Epithelial cell of esophagus (primary cell): ENCODE measurements around the gene CYS1.

Experiments
- DNase-seq: peaks from one replicate; pipeline ENCODE4 v3.0.0; 2010; ENCODE audit warnings: low read depth
- H3K4me3 ChIP-seq: 2 replicates; pipeline ENCODE4 v1.5.1; 2011; ENCODE audit warnings: mild to moderate bottlenecking, low read length, control low read depth
- TF ChIP-seq, protein P1 (sequence below): IDR thresholded peaks from 2 replicates; pipeline ENCODE4 v1.5.1; 2011; ENCODE audit warnings: low read depth, mild to moderate bottlenecking, low read length, control low read depth, inconsistent platforms; ENCODE audit not compliant: insufficient read depth; ENCODE audit errors: missing control alignments

CYS1 gene

DNA sequence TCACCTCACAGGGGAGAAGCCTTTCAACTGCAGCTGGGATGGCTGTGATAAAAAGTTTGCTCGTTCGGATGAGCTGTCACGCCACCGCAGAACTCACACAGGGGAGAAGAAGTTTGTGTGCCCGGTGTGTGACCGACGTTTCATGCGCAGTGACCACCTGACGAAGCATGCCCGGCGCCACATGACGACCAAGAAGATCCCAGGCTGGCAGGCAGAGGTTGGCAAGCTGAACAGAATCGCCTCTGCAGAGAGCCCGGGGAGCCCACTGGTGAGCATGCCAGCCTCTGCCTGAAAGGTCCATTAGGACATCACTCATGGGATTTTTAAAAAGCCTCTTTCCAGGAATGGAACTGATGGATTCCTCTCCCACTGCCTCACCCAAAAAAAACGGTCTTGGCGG lies 28.0 kb downstream of the CYS1 start:
- no peak for DNase-seq
- H3K4me3 ChIP-seq: no peak overlapping the region
- TF ChIP-seq, protein P1, sequence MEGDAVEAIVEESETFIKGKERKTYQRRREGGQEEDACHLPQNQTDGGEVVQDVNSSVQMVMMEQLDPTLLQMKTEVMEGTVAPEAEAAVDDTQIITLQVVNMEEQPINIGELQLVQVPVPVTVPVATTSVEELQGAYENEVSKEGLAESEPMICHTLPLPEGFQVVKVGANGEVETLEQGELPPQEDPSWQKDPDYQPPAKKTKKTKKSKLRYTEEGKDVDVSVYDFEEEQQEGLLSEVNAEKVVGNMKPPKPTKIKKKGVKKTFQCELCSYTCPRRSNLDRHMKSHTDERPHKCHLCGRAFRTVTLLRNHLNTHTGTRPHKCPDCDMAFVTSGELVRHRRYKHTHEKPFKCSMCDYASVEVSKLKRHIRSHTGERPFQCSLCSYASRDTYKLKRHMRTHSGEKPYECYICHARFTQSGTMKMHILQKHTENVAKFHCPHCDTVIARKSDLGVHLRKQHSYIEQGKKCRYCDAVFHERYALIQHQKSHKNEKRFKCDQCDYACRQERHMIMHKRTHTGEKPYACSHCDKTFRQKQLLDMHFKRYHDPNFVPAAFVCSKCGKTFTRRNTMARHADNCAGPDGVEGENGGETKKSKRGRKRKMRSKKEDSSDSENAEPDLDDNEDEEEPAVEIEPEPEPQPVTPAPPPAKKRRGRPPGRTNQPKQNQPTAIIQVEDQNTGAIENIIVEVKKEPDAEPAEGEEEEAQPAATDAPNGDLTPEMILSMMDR: no peak

DNA sequence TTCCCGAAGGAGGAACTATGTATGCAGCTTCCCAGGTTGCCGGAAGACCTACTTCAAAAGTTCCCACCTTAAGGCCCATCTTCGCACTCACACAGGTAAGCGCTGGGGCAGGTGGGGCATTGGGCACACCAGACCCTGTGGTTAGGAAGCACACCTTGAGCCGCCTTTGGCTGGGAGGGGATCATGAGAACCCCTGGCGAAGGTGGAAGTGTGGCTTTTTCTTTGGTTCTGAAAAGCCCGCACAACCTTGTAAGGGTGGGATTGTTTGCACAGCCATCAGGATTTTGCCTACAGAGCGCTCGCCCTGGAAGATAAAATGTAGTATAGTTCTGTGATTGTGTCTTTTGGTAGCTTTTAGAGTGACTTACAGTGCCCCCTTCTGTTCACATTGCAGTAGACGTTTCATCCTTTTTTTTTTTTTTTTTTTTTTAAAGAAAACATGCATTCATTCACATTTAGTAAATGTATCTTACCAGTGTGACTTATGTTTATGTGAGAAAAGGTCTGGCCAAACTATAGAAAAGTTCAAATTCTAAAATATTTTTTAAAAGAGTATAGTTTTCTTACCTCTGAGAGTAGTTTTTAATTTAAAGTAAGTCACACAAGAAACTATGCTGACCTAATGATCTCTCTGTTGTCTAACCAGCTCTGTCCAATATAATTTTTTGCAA lies 31.6 kb downstream of the CYS1 start:
- TF ChIP-seq, protein P1: peak; percentile 60
- peak; percentile 60 for DNase-seq
- no peak overlapping the region for H3K4me3 ChIP-seq

DNA sequence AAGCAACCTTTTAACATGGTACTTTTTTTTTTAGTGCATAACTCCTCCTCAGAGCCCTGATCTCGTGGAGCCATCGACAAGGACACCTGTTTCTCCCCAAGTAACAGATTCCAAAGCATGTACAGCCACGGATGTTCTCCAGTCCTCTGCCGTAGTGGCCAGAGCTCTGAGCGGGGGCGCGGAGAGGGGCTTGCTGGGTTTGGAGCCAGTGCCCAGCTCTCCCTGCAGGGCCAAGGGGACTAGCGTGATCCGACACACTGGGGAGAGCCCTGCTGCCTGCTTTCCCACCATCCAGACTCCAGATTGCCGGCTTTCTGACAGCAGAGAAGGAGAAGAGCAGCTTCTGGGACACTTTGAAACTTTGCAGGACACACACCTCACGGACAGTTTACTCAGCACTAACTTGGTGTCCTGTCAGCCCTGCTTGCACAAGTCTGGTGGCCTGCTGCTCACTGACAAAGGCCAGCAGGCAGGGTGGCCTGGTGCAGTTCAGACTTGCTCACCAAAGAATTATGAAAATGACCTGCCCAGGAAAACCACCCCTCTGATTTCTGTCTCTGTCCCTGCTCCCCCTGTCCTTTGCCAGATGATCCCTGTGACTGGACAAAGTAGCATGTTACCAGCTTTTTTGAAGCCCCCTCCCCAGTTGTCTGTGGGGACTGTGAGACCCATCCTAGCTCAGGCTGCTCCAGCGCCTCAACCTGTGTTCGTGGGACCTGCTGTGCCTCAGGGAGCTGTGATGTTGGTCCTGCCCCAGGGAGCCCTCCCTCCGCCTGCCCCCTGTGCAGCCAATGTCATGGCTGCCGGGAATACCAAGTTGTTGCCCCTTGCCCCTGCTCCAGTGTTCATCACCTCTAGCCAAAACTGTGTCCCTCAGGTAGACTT lies 32.4 kb downstream of the CYS1 start:
- TF ChIP-seq, protein P1: no peak
- DNase-seq: no peak
- H3K4me3 ChIP-seq: no peak overlapping the region

DNA sequence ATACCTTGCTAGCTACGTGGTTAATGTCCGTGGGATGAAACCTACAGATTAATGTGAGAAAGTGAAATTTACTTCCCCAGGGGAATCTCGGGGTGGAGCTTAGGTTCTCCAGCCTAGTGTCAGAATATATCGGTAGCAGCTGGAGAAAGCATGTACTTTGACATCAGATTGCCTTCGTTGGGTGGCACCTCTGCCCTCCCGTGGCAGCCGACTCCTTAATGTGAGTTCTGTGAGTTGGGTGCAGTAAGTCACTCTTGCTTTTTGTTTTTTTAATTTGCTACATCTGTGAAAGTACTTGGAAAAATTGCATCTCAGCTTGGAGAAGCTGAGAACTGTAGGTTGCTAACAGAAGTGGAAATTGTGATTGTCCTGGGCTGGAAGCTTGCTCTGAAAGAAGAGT lies 33.3 kb downstream of the CYS1 start:
- H3K4me3 ChIP-seq: no peak overlapping the region
- TF ChIP-seq, protein P1: no peak
- no peak for DNase-seq

DNA sequence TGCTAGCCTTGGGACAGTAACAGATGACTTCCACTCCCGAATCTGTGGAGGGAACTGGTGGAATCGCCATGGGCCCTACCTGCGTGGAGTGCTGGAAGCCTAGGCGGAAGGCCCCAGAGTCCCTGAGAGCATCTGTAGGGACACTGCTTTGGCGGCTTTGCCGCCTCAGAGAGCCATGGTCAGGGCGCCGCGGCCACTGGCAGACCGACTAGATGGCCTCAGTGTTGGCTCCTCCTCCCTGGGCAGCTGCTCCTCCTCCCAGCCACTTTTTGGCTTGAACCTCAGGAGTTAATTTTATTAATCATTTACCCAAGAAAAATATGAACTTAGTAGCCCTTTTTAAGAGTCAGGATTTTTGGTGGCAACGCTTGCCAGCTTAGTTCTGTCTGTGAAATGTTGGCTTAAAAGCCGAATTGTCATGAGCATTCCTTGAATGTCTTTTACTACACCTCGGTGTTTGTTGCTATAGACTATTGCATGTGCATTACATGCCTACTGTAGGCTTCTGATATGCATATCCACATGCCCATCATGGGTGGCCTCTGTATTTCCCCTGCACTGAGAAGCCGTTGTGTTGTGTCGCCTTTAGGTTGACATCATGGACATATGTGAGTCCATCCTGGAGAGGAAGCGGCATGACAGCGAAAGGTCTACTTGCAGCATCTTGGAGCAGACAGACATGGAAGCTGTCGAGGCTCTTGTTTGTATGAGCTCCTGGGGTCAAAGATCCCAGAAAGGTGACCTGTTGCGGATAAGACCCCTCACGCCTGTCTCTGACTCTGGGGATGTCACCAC lies 34.5 kb downstream of the CYS1 start:
- TF ChIP-seq, protein P1: no peak
- no peak overlapping the region for H3K4me3 ChIP-seq
- DNase-seq: no peak

DNA sequence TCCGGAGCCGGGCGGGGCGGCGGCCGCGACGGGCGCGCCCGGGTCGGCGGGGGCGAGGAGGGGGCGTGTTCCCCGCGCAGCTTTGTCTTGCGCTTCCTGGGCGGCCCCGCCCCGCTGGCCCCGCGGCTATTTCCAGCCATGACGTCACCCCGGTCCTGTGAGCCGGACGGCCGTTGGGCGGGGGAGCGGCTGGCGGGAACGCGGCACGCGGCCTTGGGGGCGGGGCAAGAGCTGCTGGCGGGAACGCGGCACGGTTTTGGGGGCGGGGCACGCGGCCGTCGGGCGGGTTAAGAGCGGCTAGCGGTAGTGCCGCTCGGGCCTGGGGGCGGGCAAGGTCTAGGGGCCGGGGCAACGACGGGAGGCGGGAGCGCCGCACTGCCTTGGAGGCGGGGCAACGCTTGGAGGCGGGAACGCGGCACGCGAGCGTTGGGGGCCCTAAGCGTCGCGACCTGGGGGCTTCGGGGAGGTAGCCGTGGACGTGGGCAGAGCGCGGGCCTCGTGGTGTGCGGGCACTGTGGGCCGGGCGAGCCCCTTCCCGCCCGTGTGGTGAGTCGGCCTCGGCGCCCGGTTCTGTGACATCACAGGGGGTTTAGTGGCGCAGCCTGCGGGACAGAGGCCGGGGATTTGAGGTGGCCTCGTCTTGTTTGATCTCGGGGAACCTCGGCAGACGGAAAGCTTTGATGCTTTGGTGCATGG lies 36.2 kb downstream of the CYS1 start:
- peak; percentile 95 for DNase-seq
- TF ChIP-seq, protein P1: no peak
- peak overlapping the region; percentile 49 for H3K4me3 ChIP-seq
